ENCODE data around the gene SMG5. TPM values are rescaled to one million over a fixed set of nuclear protein-coding genes. Genes with fewer than 3 reads are reported as not detected.

Gene SMG5
- total RNA-seq, 1 experiment from 2014 or later: 103 TPM

GRCh38 chr1:156246781-156247459 is 35.7 kb downstream of the SMG5 start:
- H3K27ac ChIP-seq (ENCODE audit: insufficient read length, low read depth, low read length): no peak overlapping the region
- Mint-ChIP-seq H3K4me1 (peaks cover 15 to 22% of the 10 kb centered on the region in 2 experiments), H3K36me3 (ENCODE audit: insufficient read depth in 1 of 3, low read depth in 3 of 3) (peaks cover 10 to 38% (median 28%) of the 10 kb centered on the region in 3 experiments; a peak in 6 of 7 replicates), H3K4me3 (no peak overlapping the region), H3K27me3 (ENCODE audit: low read depth) (peaks cover 4% of the 10 kb centered on the region; the same call in 1 of the 2 replicates), H3K9me3 (no peaks in the 10 kb centered on the region), H3K27ac (peak overlapping the region in 1 of 3 experiments; percentile 76; a peak in 2 of 7 replicates)
- no CpG with 5 or more reads among the region's 16 CpGs for WGBS (ENCODE audit: extremely low coverage, insufficient read length, low lambda C conversion rate)
- H2BK12ac ChIP-seq (ENCODE audit: insufficient read length, low read depth, low read length): no peak overlapping the region
- no peaks in the 10 kb centered on the region for H3K9me3 ChIP-seq (ENCODE audit: control insufficient read depth, low read depth, low read length)
- no peak; the same call in 2 of the 3 replicates for TF ChIP-seq CTCF (conservative IDR thresholded peaks at IDR 0.05)
- H2AFZ ChIP-seq (ENCODE audit: low read length): no peak overlapping the region
- H2BK5ac ChIP-seq (ENCODE audit: insufficient read length, low read length): no peak overlapping the region
- H3K23ac ChIP-seq (ENCODE audit: insufficient read length, low read depth, low read length): no peak overlapping the region
- H3K4me1 ChIP-seq (ENCODE audit: insufficient read depth, low read length): peaks cover 2% of the 10 kb centered on the region; the same call in 1 of the 2 replicates
- no peaks in the 10 kb centered on the region for H3K79me1 ChIP-seq (ENCODE audit: insufficient read depth, low read depth, low read length, poor library complexity, severe bottlenecking)
- H3K27me3 ChIP-seq (ENCODE audit: insufficient read depth, low read length): no peaks in the 10 kb centered on the region
- H2BK20ac ChIP-seq (ENCODE audit: low read depth, low read length, poor library complexity, severe bottlenecking): no peak overlapping the region
- H3K18ac ChIP-seq (ENCODE audit: insufficient read length, low read depth, low read length): no peak overlapping the region
- H3K9ac ChIP-seq (ENCODE audit: extremely low read depth, insufficient read length, low read length): no peak overlapping the region
- H4K5ac ChIP-seq (ENCODE audit: insufficient read length, low read depth, low read length): no peak overlapping the region
- H3K79me2 ChIP-seq (ENCODE audit: insufficient read depth, low read length): no peaks in the 10 kb centered on the region
- H3T11ph ChIP-seq (ENCODE audit: low read length): no peak overlapping the region
- H3K23me2 ChIP-seq (ENCODE audit: insufficient read length, low read depth, low read length, poor library complexity, severe bottlenecking): peaks cover 3% of the 10 kb centered on the region
- no peak overlapping the region for H2AK5ac ChIP-seq (ENCODE audit: insufficient read length, low read length)
- peak overlapping the region; percentile 14; the same call in 1 of the 2 replicates for H3K14ac ChIP-seq (ENCODE audit: insufficient read depth, low read length)
- H3K4ac ChIP-seq (ENCODE audit: low read depth, low read length): no peak overlapping the region
- H3K4me2 ChIP-seq (ENCODE audit: insufficient read depth, insufficient read length, low read length): no peak overlapping the region
- no peak overlapping the region for H4K8ac ChIP-seq (replicated peaks; ENCODE audit: insufficient read length, low read depth, low read length)
- H2BK15ac ChIP-seq (ENCODE audit: low read depth, low read length): no peak overlapping the region
- H4K20me1 ChIP-seq (ENCODE audit: control insufficient read depth, insufficient read depth, insufficient read length): no peaks in the 10 kb centered on the region
- DNase-seq: no peak
- H2BK120ac ChIP-seq (ENCODE audit: low read depth, low read length, poor library complexity, severe bottlenecking): no peak overlapping the region
- no peak overlapping the region for H3K56ac ChIP-seq (ENCODE audit: insufficient read length, low read depth, low read length)
- H4K91ac ChIP-seq (ENCODE audit: insufficient read length, low read depth, low read length): no peak overlapping the region
